Caco-2 (cell line): ENCODE data around the gene ARHGEF38. TPM values are rescaled to one million over a fixed set of nuclear protein-coding genes. Genes with fewer than 3 reads are reported as not detected.
A peak's percentile ranks its signal among the peaks of the same experiment; 100 is the strongest.

Experiments used
- BruUV-seq: library from RNA; stranded (reverse); fragments of 400-500 nt; replicated peaks from 2 replicates; lab custom pipeline; 2021; lab: Mats Ljungman, UMichigan
- CTCF ChIA-PET: fragments of 300-600 bp; sonication (Branson Sonifier 250); formaldehyde crosslinking; loops from one replicate; lab custom pipeline; 2022; ENCODE audit warnings: antibody characterized with exemption; lab: Charles Lee
- POLR2A ChIA-PET: fragments of 300-600 bp; sonication (Branson Sonifier 250); formaldehyde crosslinking; loops from one replicate; lab custom pipeline; 2022; ENCODE audit warnings: antibody characterized with exemption; lab: Charles Lee
- DNase-seq, 2 experiments: peaks; one replicate each; pipeline versions ENCODE4 v3.0.0 to v3.0.0-alpha.2; 2020 to 2022
- H3K27me3 ChIP-seq: replicated peaks from 2 replicates; pipeline ENCODE4 v1.6.0; 2011; ENCODE audit warnings: low read length; ENCODE audit not compliant: control insufficient read depth, insufficient read depth
- H3K36me3 ChIP-seq: 2 replicates; pipeline ENCODE4 v1.5.1; 2011; ENCODE audit warnings: low read length; ENCODE audit not compliant: control insufficient read depth, insufficient read depth
- H3K4me1 ChIP-seq: fragments of 250-450 bp; sonication (Bioruptor Pico); 2 replicates; pipeline ENCODE4 v1.5.1; 2020; ENCODE audit warnings: mild to moderate bottlenecking
- H3K4me3 ChIP-seq: 2 replicates; pipeline ENCODE4 v1.5.1; 2011; ENCODE audit warnings: low read depth, mild to moderate bottlenecking, control low read depth, low read length
- H3K9me3 ChIP-seq: fragments of 250-450 bp; sonication (Bioruptor Pico); 2 replicates; pipeline ENCODE4 v1.5.1; 2020; ENCODE audit warnings: mild to moderate bottlenecking, moderate library complexity
- H3K27ac Mint-ChIP-seq: one replicate; pipeline ENCODE4 v1.8.0; 2022; ENCODE audit warnings: mixed read lengths; ENCODE audit not compliant: unreplicated experiment
- H3K27me3 Mint-ChIP-seq: one replicate; pipeline ENCODE4 v1.8.0; 2022; ENCODE audit warnings: mixed read lengths; ENCODE audit not compliant: insufficient read depth, unreplicated experiment
- H3K36me3 Mint-ChIP-seq: one replicate; pipeline ENCODE4 v1.8.0; 2022; ENCODE audit warnings: mild to moderate bottlenecking, mixed read lengths; ENCODE audit not compliant: insufficient read depth, unreplicated experiment
- H3K4me1 Mint-ChIP-seq: one replicate; pipeline ENCODE4 v1.8.0; 2022; ENCODE audit warnings: low read depth, mixed read lengths; ENCODE audit not compliant: unreplicated experiment
- H3K4me3 Mint-ChIP-seq: one replicate; pipeline ENCODE4 v1.8.0; 2022; ENCODE audit warnings: mild to moderate bottlenecking, moderate library complexity, mixed read lengths; ENCODE audit not compliant: unreplicated experiment
- H3K9me3 Mint-ChIP-seq: one replicate; pipeline ENCODE4 v1.8.0; 2022; ENCODE audit warnings: mixed read lengths; ENCODE audit not compliant: unreplicated experiment
- CTCF ChIP-seq, 2 experiments: fragments of 200-600 bp in 1 of 2; IDR thresholded peaks; 1 replicate in 1 of 2; 2 replicates in 1 of 2; pipeline versions ENCODE4 v1.5.1 to v1.8.0; 2011 to 2022; ENCODE audit warnings: antibody characterized with exemption in 1 of 2, control low read depth in 1 of 2, inconsistent platforms in 1 of 2, low read depth in 1 of 2, low read length in 1 of 2, mild to moderate bottlenecking in 1 of 2, moderate library complexity in 1 of 2; ENCODE audit not compliant: insufficient read depth in 1 of 2, severe bottlenecking in 1 of 2, unreplicated experiment in 1 of 2
- intact Hi-C: fragments of 100-400 bp; cut with micrococcal nuclease; formaldehyde crosslinking; loops from one replicate; pipeline ENCODE4 v1.10.0; 2022; ENCODE audit not compliant: unreplicated experiment
- total RNA-seq: library from RNA; stranded (reverse); gene quantifications from 2 replicates; pipeline ENCODE4 v1.2.3, GENCODE V29; 2022

The ARHGEF38 gene
- total RNA-seq, 1 experiment from 2014 or later, result 3.5 TPM

- Histone ChIP-seq H3K36me3 (no peaks in the 10 kb centered on the region), H3K4me1 (no peaks in the 10 kb centered on the region), H3K27me3 (no peaks in the 10 kb centered on the region; the same call in 1 of the 2 replicates), H3K9me3 (no peaks in the 10 kb centered on the region), H3K4me3 (no peak overlapping the region)
- intact Hi-C loops, result no loop called here
- ChIA-PET CTCF (no interaction called here), POLR2A (no interaction called here)
- Mint-ChIP-seq H3K36me3 (no peaks in the 10 kb centered on the region), H3K27me3 (no peaks in the 10 kb centered on the region), H3K27ac (no peak overlapping the region), H3K4me1 (no peaks in the 10 kb centered on the region), H3K9me3 (peaks cover 10% of the 10 kb centered on the region), H3K4me3 (no peak overlapping the region)
- TF ChIP-seq CTCF (IDR thresholded peaks at IDR 0.05; ENCODE audit: insufficient read depth in 1 of 2, low read depth in 1 of 2, low read length in 1 of 2, severe bottlenecking in 1 of 2, unreplicated experiment in 1 of 2), result no peak
- no TSS peak for BruUV-seq
- DNase-seq, result no peak
Measured at GRCh38 chr4:105510245-105510644, 42.2 kb upstream of the ARHGEF38 start.

- no peaks in the 10 kb centered on the region for H3K27me3 Mint-ChIP-seq
- intact Hi-C loops, result loop anchor here (1.0 to 5.0 kb wide), 3 partner anchors 66 to 194 kb away; no protein-coding TSS in a partner anchor
- no peak overlapping the region for H3K27ac Mint-ChIP-seq
- Histone ChIP-seq H3K9me3 (no peaks in the 10 kb centered on the region), H3K4me3 (no peak overlapping the region), H3K36me3 (no peaks in the 10 kb centered on the region), H3K27me3 (no peaks in the 10 kb centered on the region), H3K4me1 (no peaks in the 10 kb centered on the region)
- ChIA-PET POLR2A (interaction anchor here (0.6 kb wide), 1 partner anchor 45 kb away, joined by 3 read pairs; no protein-coding TSS in a partner anchor), CTCF (interaction anchor here (0.6 to 1.6 kb wide), 4 partner anchors 12 to 194 kb away, joined by 3 to 19 read pairs (median 4); partner anchors contain the start of gene ARHGEF38)
- BruUV-seq, result no TSS peak
- H3K9me3 Mint-ChIP-seq, result no peaks in the 10 kb centered on the region
- H3K36me3 Mint-ChIP-seq, result no peaks in the 10 kb centered on the region
- no peaks in the 10 kb centered on the region for H3K4me1 Mint-ChIP-seq
- peak in 1 of 2 experiments; percentile 61 for DNase-seq
- TF ChIP-seq CTCF (IDR thresholded peaks at IDR 0.05; ENCODE audit: insufficient read depth in 1 of 2, low read depth in 1 of 2, low read length in 1 of 2, severe bottlenecking in 1 of 2, unreplicated experiment in 1 of 2), result peak; percentile 56 to 69
- no peak overlapping the region for H3K4me3 Mint-ChIP-seq
Measured at GRCh38 chr4:105520819-105521790, 31.3 kb upstream of the ARHGEF38 start.

- POLR2A ChIA-PET, result no interaction called here
- intact Hi-C loops, result no loop called here
Measured at GRCh38 chr4:105526656-105527055, 25.8 kb upstream of the ARHGEF38 start.

More at GRCh38 chr4:105526656-105527055, 25.8 kb upstream of the ARHGEF38 start:
- no peak for DNase-seq
- no peaks in the 10 kb centered on the region for H3K36me3 Mint-ChIP-seq
- no peaks in the 10 kb centered on the region for H3K9me3 Mint-ChIP-seq
- Histone ChIP-seq H3K9me3 (no peaks in the 10 kb centered on the region), H3K27me3 (no peaks in the 10 kb centered on the region), H3K36me3 (no peaks in the 10 kb centered on the region), H3K4me1 (no peaks in the 10 kb centered on the region), H3K4me3 (no peak overlapping the region)
- no TSS peak for BruUV-seq
- H3K27ac Mint-ChIP-seq, result no peak overlapping the region
- no peaks in the 10 kb centered on the region for H3K27me3 Mint-ChIP-seq
- H3K4me1 Mint-ChIP-seq, result no peaks in the 10 kb centered on the region
- CTCF ChIA-PET, result no interaction called here
- no peak for TF ChIP-seq CTCF (IDR thresholded peaks at IDR 0.05; ENCODE audit: insufficient read depth in 1 of 2, low read depth in 1 of 2, low read length in 1 of 2, severe bottlenecking in 1 of 2, unreplicated experiment in 1 of 2)
- H3K4me3 Mint-ChIP-seq, result no peak overlapping the region
